Measurements from ENCODE around the gene REXO4.

The REXO4 gene

DNA sequence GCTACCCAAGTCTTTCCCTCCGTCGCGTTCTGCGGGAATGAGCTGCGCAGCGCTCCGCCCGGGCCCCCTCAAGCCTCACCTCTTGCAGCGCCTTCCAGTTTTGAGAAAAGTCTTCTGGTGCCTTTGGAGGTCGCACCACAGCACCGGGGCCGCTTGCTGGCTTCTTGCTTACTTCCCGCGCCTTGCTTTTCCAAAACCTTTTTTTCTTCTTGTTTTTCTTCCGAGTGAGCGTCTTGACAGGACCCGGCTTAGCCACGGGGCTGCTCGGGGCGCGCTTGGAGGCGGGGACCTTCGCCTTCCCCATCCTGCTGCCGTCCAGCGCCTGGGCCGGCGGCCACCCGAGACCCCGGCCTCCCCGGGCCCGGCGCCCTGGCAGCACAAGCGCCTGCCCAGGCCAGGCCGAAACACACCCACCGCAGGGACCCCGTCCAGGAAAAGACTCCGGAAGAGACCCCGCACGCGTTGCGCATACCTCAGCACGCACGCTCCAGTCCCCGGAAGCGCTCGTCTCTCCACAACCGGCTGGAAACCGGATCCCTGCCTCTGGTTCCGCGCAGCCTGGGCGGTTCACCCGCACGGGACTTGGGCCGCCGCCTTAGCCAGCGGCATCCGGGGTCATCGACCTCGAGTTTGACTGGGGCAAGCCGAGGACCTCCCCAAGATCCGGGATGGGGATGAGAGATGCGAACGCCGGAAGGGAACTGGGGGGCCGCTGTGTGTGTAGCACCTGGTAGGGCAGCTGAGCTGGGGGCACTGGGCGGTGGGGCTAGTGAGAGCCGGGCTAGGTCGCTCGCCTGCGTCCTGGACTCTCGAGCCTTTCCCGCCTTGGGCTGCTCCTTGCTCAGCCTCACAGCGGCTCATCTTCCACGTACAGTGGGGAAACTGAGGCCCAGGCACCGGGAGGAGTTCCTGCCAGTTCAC is at the start of gene REXO4 (continued):
- TF ChIP-seq ZEB2 (tag by site-specific recombination; IDR thresholded peaks at IDR 0.05) (peak; percentile 96), ZNF138 (tag by site-specific recombination; IDR thresholded peaks at IDR 0.05; ENCODE audit: borderline replicate concordance) (no peak), ZNF239 (tag by site-specific recombination; IDR thresholded peaks at IDR 0.05) (0 out of 2 replicates have a peak, but pooled peaks have one; percentile 70), ZNF324 (tag by site-specific recombination; IDR thresholded peaks at IDR 0.05) (peak; percentile 99), ZNF121 (tag by site-specific recombination; IDR thresholded peaks at IDR 0.05) (peak; percentile 80), ZNF596 (tag by site-specific recombination; IDR thresholded peaks at IDR 0.05) (0 out of 2 replicates have a peak, but pooled peaks have one; percentile 4), ZNF621 (tag by site-specific recombination; IDR thresholded peaks at IDR 0.05) (no peak), ZNF169 (tag by site-specific recombination; IDR thresholded peaks at IDR 0.05) (no peak), ZNF202 (tag by site-specific recombination; IDR thresholded peaks at IDR 0.05; ENCODE audit: borderline replicate concordance) (no peak), TRIM28 (IDR thresholded peaks at IDR 0.05; ENCODE audit: borderline replicate concordance, low read length) (peak; percentile 70; the same call in 1 of the 2 replicates), ZNF707 (tag by site-specific recombination; IDR thresholded peaks at IDR 0.05) (no peak), ZNF112 (tag by site-specific recombination; IDR thresholded peaks at IDR 0.05) (no peak), KLF7 (tag by site-specific recombination; IDR thresholded peaks at IDR 0.05; ENCODE audit: borderline replicate concordance) (peak; percentile 99), ZNF791 (tag by site-specific recombination; IDR thresholded peaks at IDR 0.05) (no peak), SALL2 (tag by site-specific recombination; IDR thresholded peaks at IDR 0.05; ENCODE audit: borderline replicate concordance) (peak; percentile 95), FEZF1 (tag by site-specific recombination; IDR thresholded peaks at IDR 0.05) (peak; percentile 76), OVOL3 (tag by site-specific recombination; IDR thresholded peaks at IDR 0.05) (peak; percentile 94), SCRT2 (tag by site-specific recombination; IDR thresholded peaks at IDR 0.05) (peak; percentile 87), ZBTB20 (tag by site-specific recombination; IDR thresholded peaks at IDR 0.05) (peak; percentile 81; the same call in 1 of the 2 replicates), ZNF658 (tag by site-specific recombination; IDR thresholded peaks at IDR 0.05) (no peak), ZNF16 (tag by site-specific recombination; IDR thresholded peaks at IDR 0.05; ENCODE audit: low read depth) (no peak), ZFHX2 (tag by site-specific recombination; conservative IDR thresholded peaks at IDR 0.05) (peak; percentile 44)
- TF ChIP-seq, protein P1, sequence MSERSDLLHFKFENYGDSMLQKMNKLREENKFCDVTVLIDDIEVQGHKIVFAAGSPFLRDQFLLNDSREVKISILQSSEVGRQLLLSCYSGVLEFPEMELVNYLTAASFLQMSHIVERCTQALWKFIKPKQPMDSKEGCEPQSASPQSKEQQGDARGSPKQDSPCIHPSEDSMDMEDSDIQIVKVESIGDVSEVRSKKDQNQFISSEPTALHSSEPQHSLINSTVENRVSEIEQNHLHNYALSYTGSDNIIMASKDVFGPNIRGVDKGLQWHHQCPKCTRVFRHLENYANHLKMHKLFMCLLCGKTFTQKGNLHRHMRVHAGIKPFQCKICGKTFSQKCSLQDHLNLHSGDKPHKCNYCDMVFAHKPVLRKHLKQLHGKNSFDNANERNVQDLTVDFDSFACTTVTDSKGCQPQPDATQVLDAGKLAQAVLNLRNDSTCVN (tag by site-specific recombination; optimal IDR thresholded peaks at IDR 0.05), result peak; percentile 96
- TF ChIP-seq, protein P2, sequence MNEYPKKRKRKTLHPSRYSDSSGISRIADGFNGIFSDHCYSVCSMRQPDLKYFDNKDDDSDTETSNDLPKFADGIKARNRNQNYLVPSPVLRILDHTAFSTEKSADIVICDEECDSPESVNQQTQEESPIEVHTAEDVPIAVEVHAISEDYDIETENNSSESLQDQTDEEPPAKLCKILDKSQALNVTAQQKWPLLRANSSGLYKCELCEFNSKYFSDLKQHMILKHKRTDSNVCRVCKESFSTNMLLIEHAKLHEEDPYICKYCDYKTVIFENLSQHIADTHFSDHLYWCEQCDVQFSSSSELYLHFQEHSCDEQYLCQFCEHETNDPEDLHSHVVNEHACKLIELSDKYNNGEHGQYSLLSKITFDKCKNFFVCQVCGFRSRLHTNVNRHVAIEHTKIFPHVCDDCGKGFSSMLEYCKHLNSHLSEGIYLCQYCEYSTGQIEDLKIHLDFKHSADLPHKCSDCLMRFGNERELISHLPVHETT (tag by site-specific recombination; IDR thresholded peaks at IDR 0.05), result peak; percentile 100
- TF ChIP-seq, protein P3, sequence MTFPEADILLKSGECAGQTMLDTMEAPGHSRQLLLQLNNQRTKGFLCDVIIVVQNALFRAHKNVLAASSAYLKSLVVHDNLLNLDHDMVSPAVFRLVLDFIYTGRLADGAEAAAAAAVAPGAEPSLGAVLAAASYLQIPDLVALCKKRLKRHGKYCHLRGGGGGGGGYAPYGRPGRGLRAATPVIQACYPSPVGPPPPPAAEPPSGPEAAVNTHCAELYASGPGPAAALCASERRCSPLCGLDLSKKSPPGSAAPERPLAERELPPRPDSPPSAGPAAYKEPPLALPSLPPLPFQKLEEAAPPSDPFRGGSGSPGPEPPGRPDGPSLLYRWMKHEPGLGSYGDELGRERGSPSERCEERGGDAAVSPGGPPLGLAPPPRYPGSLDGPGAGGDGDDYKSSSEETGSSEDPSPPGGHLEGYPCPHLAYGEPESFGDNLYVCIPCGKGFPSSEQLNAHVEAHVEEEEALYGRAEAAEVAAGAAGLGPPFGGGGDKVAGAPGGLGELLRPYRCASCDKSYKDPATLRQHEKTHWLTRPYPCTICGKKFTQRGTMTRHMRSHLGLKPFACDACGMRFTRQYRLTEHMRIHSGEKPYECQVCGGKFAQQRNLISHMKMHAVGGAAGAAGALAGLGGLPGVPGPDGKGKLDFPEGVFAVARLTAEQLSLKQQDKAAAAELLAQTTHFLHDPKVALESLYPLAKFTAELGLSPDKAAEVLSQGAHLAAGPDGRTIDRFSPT (tag by site-specific recombination; IDR thresholded peaks at IDR 0.05), result peak; percentile 87
- TF ChIP-seq, protein P4, sequence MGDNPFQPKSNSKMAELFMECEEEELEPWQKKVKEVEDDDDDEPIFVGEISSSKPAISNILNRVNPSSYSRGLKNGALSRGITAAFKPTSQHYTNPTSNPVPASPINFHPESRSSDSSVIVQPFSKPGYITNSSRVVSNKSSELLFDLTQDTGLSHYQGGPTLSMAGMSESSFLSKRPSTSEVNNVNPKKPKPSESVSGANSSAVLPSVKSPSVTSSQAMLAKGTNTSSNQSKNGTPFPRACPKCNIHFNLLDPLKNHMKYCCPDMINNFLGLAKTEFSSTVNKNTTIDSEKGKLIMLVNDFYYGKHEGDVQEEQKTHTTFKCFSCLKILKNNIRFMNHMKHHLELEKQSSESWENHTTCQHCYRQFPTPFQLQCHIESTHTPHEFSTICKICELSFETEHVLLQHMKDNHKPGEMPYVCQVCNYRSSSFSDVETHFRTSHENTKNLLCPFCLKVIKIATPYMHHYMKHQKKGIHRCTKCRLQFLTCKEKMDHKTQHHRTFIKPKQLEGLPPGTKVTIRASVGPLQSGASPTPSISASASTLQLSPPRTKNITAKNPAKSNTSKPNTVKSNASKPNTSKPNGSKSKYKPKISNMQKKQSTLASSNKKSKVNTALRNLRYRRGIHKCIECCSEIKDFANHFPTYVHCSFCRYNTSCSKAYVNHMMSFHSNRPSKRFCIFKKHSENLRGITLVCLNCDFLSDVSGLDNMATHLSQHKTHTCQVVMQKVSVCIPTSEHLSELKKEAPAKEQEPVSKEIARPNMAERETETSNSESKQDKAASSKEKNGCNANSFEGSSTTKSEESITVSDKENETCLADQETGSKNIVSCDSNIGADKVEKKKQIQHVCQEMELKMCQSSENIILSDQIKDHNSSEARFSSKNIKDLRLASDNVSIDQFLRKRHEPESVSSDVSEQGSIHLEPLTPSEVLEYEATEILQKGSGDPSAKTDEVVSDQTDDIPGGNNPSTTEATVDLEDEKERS (tag by site-specific recombination; IDR thresholded peaks at IDR 0.05), result peak; percentile 74; the same call in 1 of the 2 replicates
- TF ChIP-seq, protein P5, sequence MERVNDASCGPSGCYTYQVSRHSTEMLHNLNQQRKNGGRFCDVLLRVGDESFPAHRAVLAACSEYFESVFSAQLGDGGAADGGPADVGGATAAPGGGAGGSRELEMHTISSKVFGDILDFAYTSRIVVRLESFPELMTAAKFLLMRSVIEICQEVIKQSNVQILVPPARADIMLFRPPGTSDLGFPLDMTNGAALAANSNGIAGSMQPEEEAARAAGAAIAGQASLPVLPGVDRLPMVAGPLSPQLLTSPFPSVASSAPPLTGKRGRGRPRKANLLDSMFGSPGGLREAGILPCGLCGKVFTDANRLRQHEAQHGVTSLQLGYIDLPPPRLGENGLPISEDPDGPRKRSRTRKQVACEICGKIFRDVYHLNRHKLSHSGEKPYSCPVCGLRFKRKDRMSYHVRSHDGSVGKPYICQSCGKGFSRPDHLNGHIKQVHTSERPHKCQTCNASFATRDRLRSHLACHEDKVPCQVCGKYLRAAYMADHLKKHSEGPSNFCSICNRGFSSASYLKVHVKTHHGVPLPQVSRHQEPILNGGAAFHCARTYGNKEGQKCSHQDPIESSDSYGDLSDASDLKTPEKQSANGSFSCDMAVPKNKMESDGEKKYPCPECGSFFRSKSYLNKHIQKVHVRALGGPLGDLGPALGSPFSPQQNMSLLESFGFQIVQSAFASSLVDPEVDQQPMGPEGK (tag by site-specific recombination; IDR thresholded peaks at IDR 0.05), result peak; percentile 96

Data from HEK293 (cell line).